Head of caudate nucleus (tissue), 42 donors: ENCODE results near the gene SLIT1.

Experiments used
- DNase-seq, 42 donors: peaks; one replicate each; pipeline versions ENCODE4 v3.0.0 to v3.0.0-alpha.2; 2020 to 2021; ENCODE audit warnings: mixed read lengths in 7 of 42
- intact Hi-C: fragments of 100-400 bp; cut with DNase I; formaldehyde crosslinking; loops from one replicate; pipeline ENCODE4 v1.15.0; 2022

The SLIT1 gene

GRCh38 chr10:97003804-97004201 is 182.0 kb downstream of the SLIT1 start:
- intact Hi-C loops: no loop called here
- DNase-seq: no peak

DNA sequence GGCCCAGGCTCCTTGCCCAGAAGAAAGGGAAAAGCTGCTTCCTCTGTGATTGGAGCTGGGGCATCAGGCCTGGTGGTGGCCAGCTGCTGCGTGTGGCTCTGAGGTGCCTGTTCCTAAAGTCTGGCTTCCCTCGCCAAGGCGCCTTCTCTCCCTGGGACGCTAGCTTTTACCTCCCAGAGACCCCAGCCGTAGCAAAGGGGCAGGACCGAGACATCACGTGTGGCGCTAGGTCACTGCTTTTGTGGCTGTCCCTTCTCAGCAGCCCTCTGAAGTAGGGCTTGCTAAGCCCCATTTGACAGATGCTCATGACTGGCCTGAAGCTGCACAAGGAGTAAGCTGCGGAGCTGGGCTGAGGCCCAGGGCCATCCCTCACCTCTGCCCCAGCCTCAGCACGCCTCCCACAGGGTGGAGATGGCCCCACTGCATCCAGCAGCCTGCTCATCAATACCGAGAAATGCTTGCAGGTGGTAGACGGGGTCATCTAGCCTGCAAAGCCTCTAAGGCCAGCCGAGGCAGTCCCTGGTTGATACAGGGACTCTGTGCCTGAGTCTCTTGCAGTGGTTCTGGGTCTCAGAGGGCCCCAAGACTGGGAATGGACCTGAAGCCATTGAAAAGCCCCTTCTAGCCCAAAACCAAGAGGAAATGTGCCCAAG is 182.5 kb downstream of the SLIT1 start:
- DNase-seq: no peak
- intact Hi-C loops: no loop called here

GRCh38 chr10:97002670-97003069 is 183.1 kb downstream of the SLIT1 start:
- peak in 1 of 42 donors; percentile 6 for DNase-seq
- intact Hi-C loops: no loop called here

GRCh38 chr10:97001183-97001991 is 184.4 kb downstream of the SLIT1 start:
- DNase-seq: peak in 1 of 42 donors; percentile 4
- intact Hi-C loops: no loop called here

DNA sequence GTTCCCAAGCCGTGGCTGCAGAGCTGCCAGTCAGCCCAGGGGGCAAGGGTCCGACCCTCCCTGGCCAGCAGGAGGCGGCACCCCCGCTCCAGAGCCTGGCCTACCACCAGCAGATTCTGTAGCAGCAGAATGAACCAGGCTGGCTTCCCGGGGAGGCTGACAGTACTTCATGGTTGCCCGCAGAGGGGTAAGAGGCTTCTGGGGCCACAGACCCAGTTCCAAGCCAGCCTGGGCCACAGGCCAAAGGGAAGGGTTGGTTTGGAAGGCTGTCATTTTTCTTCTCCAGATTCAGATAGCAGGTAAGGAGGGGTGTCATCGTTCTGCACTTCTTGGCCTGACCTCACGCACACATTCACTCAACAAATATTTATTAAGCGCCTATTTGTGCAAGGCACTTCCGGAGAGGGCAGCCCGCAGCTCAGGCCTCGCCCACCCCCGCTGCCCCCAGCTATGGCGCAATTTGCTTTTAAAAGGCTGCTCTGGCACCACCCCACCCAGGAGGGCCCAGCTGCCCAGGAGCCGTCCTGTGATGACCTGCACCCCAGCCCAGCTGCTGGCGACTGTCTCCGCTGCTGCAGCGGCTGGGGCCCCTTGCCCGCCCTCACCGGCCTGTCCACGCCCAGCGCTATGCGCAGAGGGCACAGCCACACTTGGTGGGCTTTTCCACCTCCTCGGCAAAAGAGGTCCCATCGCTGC is 185.1 kb downstream of the SLIT1 start:
- DNase-seq: peak in 1 of 42 donors; percentile 5
- intact Hi-C loops: no loop called here

DNA sequence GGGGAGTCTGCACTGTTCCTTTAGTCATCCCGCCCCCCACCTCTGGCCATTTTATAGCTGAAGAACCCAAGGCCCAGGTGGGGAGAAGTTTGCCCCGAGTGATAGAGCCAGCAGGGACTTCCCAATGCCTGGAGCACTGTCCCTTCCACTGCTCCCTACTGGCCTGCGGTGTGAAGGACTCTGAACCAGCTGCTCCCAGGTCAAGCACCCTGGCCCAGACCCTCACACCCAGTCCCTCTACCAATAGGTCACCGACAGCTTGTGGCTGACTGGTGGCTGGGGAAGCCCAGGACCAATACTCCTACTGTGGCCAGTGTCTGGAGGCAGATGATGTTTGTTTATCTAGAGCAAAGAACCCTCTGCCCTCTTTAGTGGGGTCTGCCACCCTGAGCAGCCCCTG is 185.8 kb downstream of the SLIT1 start:
- intact Hi-C loops: no loop called here
- peak in 1 of 42 donors; percentile 2 for DNase-seq

DNA sequence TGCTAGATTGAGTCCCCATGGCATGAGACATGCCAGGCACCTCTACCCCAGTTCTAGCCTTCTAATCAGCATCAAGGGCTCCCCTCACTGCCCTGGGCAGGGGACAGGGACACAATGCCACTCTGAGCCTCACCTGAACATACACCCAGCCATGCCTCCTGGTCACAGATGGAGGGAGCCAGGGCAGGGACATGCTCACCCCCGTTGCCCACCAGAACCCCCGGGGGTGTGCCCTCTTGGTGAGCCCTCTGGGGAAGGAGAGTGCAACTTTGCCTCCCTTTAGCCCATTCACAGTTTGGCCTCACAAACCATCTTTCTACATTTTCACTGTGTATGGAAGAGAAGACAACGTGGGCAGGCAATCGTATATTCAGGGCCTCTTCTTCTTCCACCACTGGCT is 186.4 kb downstream of the SLIT1 start:
- DNase-seq: peak in 1 of 42 donors; percentile 1
- intact Hi-C loops: no loop called here

GRCh38 chr10:96998329-96998888 is 187.3 kb downstream of the SLIT1 start:
- DNase-seq: no peak
- intact Hi-C loops: no loop called here

DNA sequence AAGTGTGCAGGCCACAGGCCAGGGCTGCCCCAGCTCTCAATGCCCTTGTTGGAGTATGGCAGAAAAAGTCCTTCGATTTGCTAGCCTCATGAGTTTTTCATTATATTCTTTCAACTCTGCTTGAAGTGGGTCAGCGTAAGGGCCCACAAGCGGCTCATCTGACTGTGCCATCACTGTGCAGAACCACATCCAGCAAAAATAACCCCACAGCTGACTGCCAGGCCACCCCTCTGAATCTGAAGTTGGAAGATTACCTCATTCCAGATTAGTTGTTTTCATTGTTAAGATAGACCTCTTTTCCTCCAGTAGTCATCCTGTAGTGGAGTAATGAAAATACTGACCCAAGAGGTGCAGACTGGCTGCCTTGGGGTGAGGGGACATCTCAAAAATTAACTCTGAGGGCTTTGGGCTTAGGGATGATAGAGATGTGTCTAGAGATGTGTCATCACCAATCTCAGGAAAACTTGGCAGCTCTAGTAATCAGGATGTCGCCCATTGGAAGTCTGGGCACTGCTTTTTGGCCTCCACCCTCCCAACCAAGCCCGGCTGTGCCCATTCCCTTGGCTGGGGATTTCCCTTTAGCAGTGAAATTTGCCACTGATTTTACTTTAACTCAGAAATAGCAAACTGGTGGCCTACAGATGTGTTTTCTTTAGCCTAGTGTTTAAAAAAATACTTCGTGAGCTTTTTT is 189.3 kb downstream of the SLIT1 start:
- intact Hi-C loops: no loop called here

DNA sequence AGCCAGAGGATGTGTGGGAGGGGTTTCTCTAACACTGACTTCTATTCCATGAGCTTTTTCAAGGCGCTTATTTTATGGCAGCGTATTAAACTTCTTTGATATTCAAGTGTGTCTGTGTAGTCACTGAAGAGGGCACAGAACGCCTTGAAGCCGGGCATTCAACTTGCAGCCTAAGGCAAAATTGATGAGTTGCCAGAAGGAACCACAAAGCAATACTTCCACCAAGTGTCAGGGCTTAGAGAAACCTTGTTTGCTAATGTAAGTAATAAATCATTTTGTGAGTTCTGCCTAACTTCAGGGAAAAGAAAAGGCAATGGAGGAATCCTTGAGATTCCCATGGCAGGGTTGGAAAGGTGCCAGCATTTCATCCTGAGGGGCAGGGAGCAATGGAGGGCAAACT is 189.9 kb downstream of the SLIT1 start:
- DNase-seq: no peak
- intact Hi-C loops: no loop called here

More for the DNA sequence above, 189.3 kb downstream of the SLIT1 start:
- DNase-seq: peak in 1 of 42 donors; percentile 16

- intact Hi-C loops: no loop called here
Observed at GRCh38 chr10:96992721-96993120, 193.0 kb downstream of the SLIT1 start.

GRCh38 chr10:96991313-96991841 is 194.4 kb downstream of the SLIT1 start:
- intact Hi-C loops: no loop called here
- no peak for DNase-seq

More at GRCh38 chr10:96992721-96993120, 193.0 kb downstream of the SLIT1 start:
- DNase-seq: peak in 1 of 42 donors; percentile 16

GRCh38 chr10:96988426-96988825 is 197.3 kb downstream of the SLIT1 start:
- intact Hi-C loops: no loop called here
- DNase-seq: no peak

- no peak for DNase-seq
- intact Hi-C loops: no loop called here
Observed at GRCh38 chr10:96987842-96988175, 197.9 kb downstream of the SLIT1 start.

DNA sequence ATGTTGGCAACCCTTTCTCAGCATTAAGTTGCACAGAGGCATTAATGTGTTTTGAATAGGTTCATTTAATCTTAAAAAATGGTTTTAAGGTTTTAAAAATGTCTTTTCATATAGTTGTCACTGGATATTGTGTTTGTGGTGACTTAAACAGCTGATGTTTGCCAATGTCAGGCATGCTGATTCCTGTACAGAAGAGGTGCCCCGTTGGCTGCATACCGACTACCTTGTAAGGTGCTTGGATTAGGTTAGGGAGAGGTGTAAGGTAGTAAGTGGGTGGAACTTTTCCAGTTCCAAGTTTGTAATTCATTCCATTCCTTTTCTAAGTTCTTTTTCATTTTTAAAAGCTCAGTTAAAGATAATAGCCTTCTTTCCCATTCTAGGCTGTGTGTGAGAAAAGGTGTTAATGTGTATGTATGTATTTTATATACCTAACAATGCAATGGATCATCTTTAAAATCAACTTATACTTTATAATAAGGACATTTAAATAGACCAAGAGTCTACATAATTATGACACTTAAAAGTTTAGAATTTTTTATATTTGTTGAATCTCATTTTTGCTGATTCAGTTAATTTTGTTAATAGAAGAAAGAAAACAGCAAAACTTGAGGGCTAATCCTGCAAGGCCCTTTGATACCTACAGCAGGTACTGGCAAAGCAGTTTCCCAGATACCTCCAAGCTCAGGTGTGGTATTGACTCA is 198.5 kb downstream of the SLIT1 start:
- intact Hi-C loops: no loop called here
- no peak for DNase-seq

GRCh38 chr10:96986200-96986856 is 199.4 kb downstream of the SLIT1 start:
- DNase-seq: peak in 3 of 42 donors; percentile 35 to 52 (median 51)
- intact Hi-C loops: no loop called here

DNA sequence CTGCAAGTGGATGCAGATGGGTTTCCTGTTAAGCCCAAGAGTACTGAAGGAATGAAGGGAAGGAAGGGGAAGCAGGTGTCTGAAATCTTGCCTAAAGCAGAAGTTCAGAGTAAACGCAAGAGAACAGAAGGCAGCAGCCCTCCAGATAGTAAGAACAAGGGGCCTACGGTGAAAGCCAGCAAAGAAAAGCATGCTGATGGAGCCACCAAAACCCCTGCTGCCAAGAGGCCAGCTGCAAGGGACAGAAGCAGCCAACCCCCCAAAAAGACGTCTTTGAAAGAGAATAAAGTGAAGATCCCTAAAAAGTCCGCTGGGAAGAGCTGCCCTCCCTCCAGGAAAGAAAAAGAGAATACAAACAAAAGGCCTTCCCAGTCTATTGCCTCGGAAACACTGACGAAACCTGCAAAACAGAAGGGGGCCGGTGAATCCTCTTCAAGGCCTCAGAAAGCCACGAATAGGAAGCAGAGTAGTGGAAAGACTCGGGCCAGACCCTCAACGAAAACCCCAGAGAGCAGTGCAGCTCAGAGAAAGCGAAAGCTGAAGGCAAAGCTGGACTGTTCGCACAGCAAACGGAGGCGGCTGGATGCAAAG is 201.1 kb downstream of the SLIT1 start:
- peak in 9 of 42 donors; percentile 16 to 63 (median 34) for DNase-seq
- intact Hi-C loops: no loop called here
